OCI-LY1 (cell line): ENCODE measurements around the gene SNX24.

Source experiments
- H2AFZ ChIP-seq: fragments of 200-600 bp; sonication (generic), shearing (Covaris generic); 2 replicates; pipeline ENCODE4 v1.6.0; 2014; ENCODE audit warnings: antibody characterized with exemption, mild to moderate bottlenecking, low read length
- H3F3A ChIP-seq: fragments of 200-600 bp; sonication (generic), shearing (Covaris generic); 2 replicates; pipeline ENCODE4 v1.6.0; 2014; ENCODE audit warnings: mild to moderate bottlenecking, antibody characterized with exemption, low read length, moderate library complexity; ENCODE audit not compliant: insufficient read depth
- H3K27ac ChIP-seq: fragments of 200-600 bp; sonication (generic); 2 replicates; pipeline ENCODE4 v1.5.1; 2014; ENCODE audit warnings: low read length, mixed run types, mild to moderate bottlenecking, low read depth; ENCODE audit not compliant: poor library complexity, severe bottlenecking
- H3K27me3 ChIP-seq: fragments of 200-600 bp; sonication (generic); 2 replicates; pipeline ENCODE4 v1.6.0; 2014; ENCODE audit warnings: antibody characterized with exemption, mild to moderate bottlenecking, low read length, moderate library complexity; ENCODE audit not compliant: insufficient read depth
- H3K36me3 ChIP-seq: fragments of 200-600 bp; sonication (generic); 2 replicates; pipeline ENCODE4 v1.6.1; 2014; ENCODE audit warnings: mild to moderate bottlenecking, antibody characterized with exemption, low read length, moderate library complexity, mixed read lengths; ENCODE audit not compliant: insufficient read depth
- H3K4me1 ChIP-seq: fragments of 200-600 bp; sonication (generic); 2 replicates; pipeline ENCODE4 v1.5.1; 2014; ENCODE audit warnings: mild to moderate bottlenecking, low read length, moderate library complexity; ENCODE audit not compliant: insufficient read depth, severe bottlenecking
- H3K4me2 ChIP-seq: fragments of 200-600 bp; sonication (generic), shearing (Covaris generic); 2 replicates; pipeline ENCODE4 v1.6.1; 2014; ENCODE audit warnings: low read length
- H3K4me3 ChIP-seq: fragments of 200-600 bp; sonication (generic); 2 replicates; pipeline ENCODE4 v1.5.1; 2014; ENCODE audit warnings: low read length, low read depth, mild to moderate bottlenecking, mixed read lengths; ENCODE audit not compliant: poor library complexity, severe bottlenecking
- H3K79me2 ChIP-seq: fragments of 200-600 bp; shearing (Covaris generic); 2 replicates; pipeline ENCODE4 v1.6.1; 2016; ENCODE audit warnings: mixed run types, low read length, mixed read lengths; ENCODE audit not compliant: insufficient read depth
- H3K9ac ChIP-seq: fragments of 200-600 bp; sonication (generic), shearing (Covaris generic); 2 replicates; pipeline ENCODE4 v1.6.1; 2014; ENCODE audit warnings: mild to moderate bottlenecking, low read length, mixed read lengths
- H3K9me2 ChIP-seq: fragments of 200-600 bp; sonication (generic), shearing (Covaris generic); 2 replicates; pipeline ENCODE4 v1.6.1; 2014; ENCODE audit warnings: low read depth, mild to moderate bottlenecking, low read length, mixed read lengths
- H3K9me3 ChIP-seq: fragments of 200-600 bp; shearing (Covaris generic); 2 replicates; pipeline ENCODE4 v1.6.1; 2014; ENCODE audit warnings: low read length, mixed read lengths
- H4K20me1 ChIP-seq: fragments of 200-600 bp; sonication (generic), shearing (Covaris generic); 2 replicates; pipeline ENCODE4 v1.6.0; 2016; ENCODE audit warnings: mild to moderate bottlenecking, low read length; ENCODE audit not compliant: insufficient read depth
- EZH2 ChIP-seq: fragments of 200-600 bp; sonication (generic), shearing (Covaris generic); IDR thresholded peaks from 2 replicates; pipeline ENCODE4 v1.8.0; 2017; ENCODE audit warnings: borderline replicate concordance, mixed run types, mild to moderate bottlenecking, antibody characterized with exemption, low read length, moderate library complexity, mixed read lengths
- TF ChIP-seq, protein P1 (sequence below): fragments of 200-600 bp; sonication (generic), shearing (Covaris generic); IDR thresholded peaks from 2 replicates; pipeline ENCODE4 v1.5.1; 2017; ENCODE audit warnings: mild to moderate bottlenecking, antibody characterized with exemption, low read length, moderate library complexity, mixed read lengths

Gene SNX24

DNA sequence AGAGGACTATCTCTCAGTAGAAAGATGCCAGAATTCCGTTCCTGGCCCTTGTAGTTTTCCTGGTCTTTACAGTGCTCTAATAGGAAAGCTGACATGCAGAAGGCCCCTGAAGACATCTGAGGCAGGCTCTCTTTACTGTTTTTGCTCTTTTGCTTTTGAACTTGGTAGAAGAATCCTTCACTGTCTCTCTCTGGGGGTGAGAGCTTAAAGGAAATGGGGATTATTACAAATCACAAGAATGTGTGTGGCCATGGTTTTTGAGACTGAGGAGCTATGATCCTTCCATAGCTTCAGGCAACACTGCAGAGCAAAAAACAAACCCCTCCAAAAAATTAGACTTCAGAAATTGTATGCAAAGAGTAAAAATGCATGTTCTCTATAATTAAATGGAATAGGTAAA lies 102.0 kb downstream of the SNX24 start:
- Histone ChIP-seq H3K79me2 (no peaks in the 10 kb centered on the region), H3K9ac (no peak overlapping the region), H3K27me3 (no peaks in the 10 kb centered on the region), H3K4me1 (no peaks in the 10 kb centered on the region), H3K9me2 (no peaks in the 10 kb centered on the region), H3K36me3 (no peaks in the 10 kb centered on the region), H3K9me3 (no peaks in the 10 kb centered on the region), H4K20me1 (no peaks in the 10 kb centered on the region), H2AFZ (no peak overlapping the region), H3F3A (no peaks in the 10 kb centered on the region), H3K4me2 (no peak overlapping the region), H3K4me3 (no peak overlapping the region), H3K27ac (no peak overlapping the region)
- no peak for TF ChIP-seq EZH2
- TF ChIP-seq, protein P1, sequence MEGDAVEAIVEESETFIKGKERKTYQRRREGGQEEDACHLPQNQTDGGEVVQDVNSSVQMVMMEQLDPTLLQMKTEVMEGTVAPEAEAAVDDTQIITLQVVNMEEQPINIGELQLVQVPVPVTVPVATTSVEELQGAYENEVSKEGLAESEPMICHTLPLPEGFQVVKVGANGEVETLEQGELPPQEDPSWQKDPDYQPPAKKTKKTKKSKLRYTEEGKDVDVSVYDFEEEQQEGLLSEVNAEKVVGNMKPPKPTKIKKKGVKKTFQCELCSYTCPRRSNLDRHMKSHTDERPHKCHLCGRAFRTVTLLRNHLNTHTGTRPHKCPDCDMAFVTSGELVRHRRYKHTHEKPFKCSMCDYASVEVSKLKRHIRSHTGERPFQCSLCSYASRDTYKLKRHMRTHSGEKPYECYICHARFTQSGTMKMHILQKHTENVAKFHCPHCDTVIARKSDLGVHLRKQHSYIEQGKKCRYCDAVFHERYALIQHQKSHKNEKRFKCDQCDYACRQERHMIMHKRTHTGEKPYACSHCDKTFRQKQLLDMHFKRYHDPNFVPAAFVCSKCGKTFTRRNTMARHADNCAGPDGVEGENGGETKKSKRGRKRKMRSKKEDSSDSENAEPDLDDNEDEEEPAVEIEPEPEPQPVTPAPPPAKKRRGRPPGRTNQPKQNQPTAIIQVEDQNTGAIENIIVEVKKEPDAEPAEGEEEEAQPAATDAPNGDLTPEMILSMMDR, result no peak

DNA sequence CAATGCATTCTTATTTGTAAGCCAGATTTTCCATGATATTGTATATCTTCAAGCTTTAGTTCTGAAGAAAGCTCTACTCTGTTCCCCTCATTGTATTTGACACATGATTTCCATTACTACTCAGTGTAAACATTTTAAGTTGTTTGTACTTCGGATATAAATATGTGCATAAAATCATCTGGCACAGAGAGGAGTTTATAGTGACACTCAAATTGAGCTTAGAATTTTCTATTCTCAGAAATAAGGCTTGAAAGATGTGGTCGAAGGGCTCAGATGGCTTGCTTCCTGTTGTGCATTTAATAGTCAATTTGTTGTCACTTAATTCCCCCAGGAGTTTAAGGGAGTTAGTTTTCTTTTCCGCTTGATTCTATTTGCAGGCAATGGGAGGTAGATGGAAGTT lies 102.4 kb downstream of the SNX24 start:
- Histone ChIP-seq H3K36me3 (no peaks in the 10 kb centered on the region), H3K27me3 (no peaks in the 10 kb centered on the region), H3K9me2 (no peaks in the 10 kb centered on the region), H4K20me1 (no peaks in the 10 kb centered on the region), H3K9ac (no peak overlapping the region), H3K9me3 (no peaks in the 10 kb centered on the region), H3K4me1 (no peaks in the 10 kb centered on the region), H3K4me3 (no peak overlapping the region), H3K27ac (no peak overlapping the region), H3F3A (no peaks in the 10 kb centered on the region), H3K4me2 (no peak overlapping the region), H2AFZ (no peak overlapping the region), H3K79me2 (no peaks in the 10 kb centered on the region)
- TF ChIP-seq EZH2, result no peak
- TF ChIP-seq, protein P1, result no peak

DNA sequence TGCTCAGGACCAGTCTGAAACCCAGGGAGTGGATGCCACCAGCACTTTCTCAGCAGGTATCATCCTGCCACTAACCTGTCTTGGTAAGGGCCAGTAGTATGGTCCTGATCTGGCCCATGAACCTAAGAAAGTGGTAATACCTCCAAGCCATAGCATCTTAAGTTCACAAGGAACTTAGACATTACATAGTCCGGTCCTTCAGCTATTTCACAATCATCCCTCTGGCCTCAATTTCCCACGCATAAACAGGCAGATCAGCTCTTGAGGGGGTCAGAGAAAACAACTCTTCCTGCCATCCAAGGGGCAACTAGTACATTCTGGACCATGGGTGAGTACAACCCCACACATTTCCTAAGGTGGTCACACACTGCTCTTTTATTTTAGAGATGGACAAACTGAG lies 102.9 kb downstream of the SNX24 start:
- H3F3A ChIP-seq, result no peaks in the 10 kb centered on the region
- H3K36me3 ChIP-seq, result no peaks in the 10 kb centered on the region
- H2AFZ ChIP-seq, result no peak overlapping the region

More for the DNA sequence above, 102.9 kb downstream of the SNX24 start:
- no peaks in the 10 kb centered on the region for H4K20me1 ChIP-seq
- no peaks in the 10 kb centered on the region for H3K79me2 ChIP-seq
- no peaks in the 10 kb centered on the region for H3K9me3 ChIP-seq
- H3K27ac ChIP-seq, result no peak overlapping the region
- no peaks in the 10 kb centered on the region for H3K9me2 ChIP-seq
- H3K9ac ChIP-seq, result no peak overlapping the region
- H3K4me3 ChIP-seq, result no peak overlapping the region
- no peak overlapping the region for H3K4me2 ChIP-seq
- H3K4me1 ChIP-seq, result no peaks in the 10 kb centered on the region
- H3K27me3 ChIP-seq, result no peaks in the 10 kb centered on the region
- TF ChIP-seq, protein P1, result no peak
- no peak for TF ChIP-seq EZH2
